Stomach (tissue), 9 donors: ENCODE results near the gene RAB33A. TPM values are rescaled to one million over a fixed set of nuclear protein-coding genes. Genes with fewer than 3 reads are reported as not detected.

ENCODE experiments used
- DNase-seq, 2 donors: peaks; one replicate each; pipeline versions ENCODE4 v3.0.0 to v3.0.0-alpha.2; 2013 to 2019
- H3K27ac ChIP-seq, 5 donors: fragments of 200-600 bp in 4 of 5; sonication (generic) in 4 of 5; one replicate each; pipeline ENCODE4 v1.5.1; 2013 to 2019; ENCODE audit warnings: mild to moderate bottlenecking in 1 of 5, moderate library complexity in 1 of 5
- H3K27me3 ChIP-seq, 3 donors: fragments of 200-600 bp; sonication (generic); one replicate each; pipeline ENCODE4 v1.5.1; 2017 to 2019; ENCODE audit warnings: mixed run types in 1 of 3
- H3K36me3 ChIP-seq, 4 donors: fragments of 200-600 bp; sonication (generic); 1 replicate in 3 of 4; 2 replicates in 1 of 4; pipeline ENCODE4 v1.5.1; 2016 to 2019
- H3K4me1 ChIP-seq, 4 donors: fragments of 200-600 bp; sonication (generic); one replicate each; pipeline ENCODE4 v1.5.1; 2016 to 2019
- H3K4me3 ChIP-seq, 4 donors: fragments of 200-600 bp; sonication (generic) in 3 of 4; one replicate each; pipeline ENCODE4 v1.5.1; 2016 to 2019; ENCODE audit warnings: mild to moderate bottlenecking in 1 of 4
- H3K9me3 ChIP-seq, 4 donors: fragments of 200-600 bp; sonication (generic); one replicate each; pipeline ENCODE4 v1.5.1; 2016 to 2019
- EP300 ChIP-seq: sonication (generic); formaldehyde crosslinking; IDR thresholded peaks from one replicate; pipeline ENCODE4 v1.6.1; 2017; ENCODE audit warnings: antibody characterized with exemption
- POLR2A ChIP-seq, 4 donors: fragments of 450-650 bp; IDR thresholded peaks; one replicate each; pipeline ENCODE4 v1.6.1; 2016; ENCODE audit warnings: antibody characterized with exemption in 4 of 4, control low read depth in 2 of 4, mild to moderate bottlenecking in 1 of 4, moderate library complexity in 1 of 4
- POLR2AphosphoS5 ChIP-seq, 3 donors: sonication (generic); formaldehyde crosslinking; IDR thresholded peaks; one replicate each; pipeline ENCODE4 v1.6.1; 2016; ENCODE audit warnings: antibody characterized with exemption in 3 of 3
- WGBS, 5 donors: extraction: QIAGEN DNeasy Blood & Tissue Kit in 3 of 5; methylation state at CpG; one replicate each; pipeline versions ENCODE4 v1.1.5 to v1.1.7; 2013 to 2018; 5-methylcytosine and 5-hydroxymethylcytosine counted together
- intact Hi-C: fragments of 100-400 bp; cut with DNase I; formaldehyde crosslinking; loops from one replicate; pipeline ENCODE4 v1.15.1; 2023; ENCODE audit warnings: low total_unique reads
- polyA plus RNA-seq, 3 donors: library from polyadenylated mRNA; stranded (reverse); fragments of 200-250 nt; gene quantifications; one replicate each; pipeline ENCODE4 v1.2.3, GENCODE V29; 2013
- total RNA-seq, 5 donors: library from RNA; depleted of rRNA; stranded (reverse); fragments of >200 nt; gene quantifications; one replicate each; pipeline versions ENCODE4 v1.1.0 to v1.2.3, GENCODE V29; 2014 to 2016
- TF ChIP-seq, protein P1 (sequence below), 7 experiments: fragments of 450-650 bp in 4 of 7; fragments of 200-600 bp in 3 of 7; sonication (generic) in 3 of 7; IDR thresholded peaks; one replicate each; pipeline ENCODE4 v1.5.1; 2016 to 2019; ENCODE audit warnings: antibody characterized with exemption in 7 of 7, control low read depth in 2 of 7, mild to moderate bottlenecking in 1 of 7
- donor health status: healthy with polysubstance abuse.
- donor health status: Bipolar disorder and iron deficiency.
- donor health status: healthy.

RAB33A gene
- total and polyA plus RNA-seq, 8 donors: 0.75 to 1.7 (median 0.91) TPM; not detected in 4

DNA sequence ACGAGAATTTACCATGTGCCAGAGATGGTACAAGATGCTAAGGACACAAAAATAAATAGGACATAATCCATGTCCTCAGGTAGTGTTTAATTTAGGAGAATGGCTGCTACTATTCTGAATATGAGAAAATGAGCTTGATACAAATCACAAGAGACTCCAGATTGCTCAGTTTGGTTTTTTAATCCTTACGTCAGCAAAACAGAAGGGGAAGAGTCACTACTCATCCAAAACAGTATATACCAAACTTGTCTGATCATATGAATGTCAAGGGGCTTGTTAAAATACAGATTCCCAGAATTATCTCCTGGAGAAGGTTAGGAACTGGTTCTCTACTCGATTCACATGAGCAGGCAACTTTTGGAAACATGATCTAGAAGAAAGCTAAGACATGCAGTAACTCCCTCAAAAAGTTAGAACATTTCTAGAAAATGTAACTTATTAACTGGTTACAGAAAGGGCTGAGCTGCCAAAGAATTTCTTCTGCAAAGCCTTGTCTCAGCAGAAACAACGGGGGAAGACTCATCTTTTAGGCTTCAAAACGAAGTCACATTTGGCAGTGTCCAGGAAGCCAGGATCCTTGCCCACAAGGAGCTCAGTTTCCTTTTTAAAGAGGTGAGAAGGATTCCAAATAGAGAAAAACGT is 9.5 kb upstream of the RAB33A start:
- Histone ChIP-seq H3K9me3 (no peaks in the 10 kb centered on the region), H3K4me3 (no peak overlapping the region), H3K27ac (no peak overlapping the region), H3K36me3 (no peaks in the 10 kb centered on the region), H3K27me3 (no peaks in the 10 kb centered on the region), H3K4me1 (peaks cover 0 to 37% (median 18%) of the 10 kb centered on the region in 4 donors)
- WGBS, 5 donors: 42 to 53% (median 50%) methylated on average over 6 of the region's 6 CpGs
- no peak for DNase-seq
- TF ChIP-seq POLR2A (IDR thresholded peaks at IDR 0.05): no peak
- TF ChIP-seq, protein P1, sequence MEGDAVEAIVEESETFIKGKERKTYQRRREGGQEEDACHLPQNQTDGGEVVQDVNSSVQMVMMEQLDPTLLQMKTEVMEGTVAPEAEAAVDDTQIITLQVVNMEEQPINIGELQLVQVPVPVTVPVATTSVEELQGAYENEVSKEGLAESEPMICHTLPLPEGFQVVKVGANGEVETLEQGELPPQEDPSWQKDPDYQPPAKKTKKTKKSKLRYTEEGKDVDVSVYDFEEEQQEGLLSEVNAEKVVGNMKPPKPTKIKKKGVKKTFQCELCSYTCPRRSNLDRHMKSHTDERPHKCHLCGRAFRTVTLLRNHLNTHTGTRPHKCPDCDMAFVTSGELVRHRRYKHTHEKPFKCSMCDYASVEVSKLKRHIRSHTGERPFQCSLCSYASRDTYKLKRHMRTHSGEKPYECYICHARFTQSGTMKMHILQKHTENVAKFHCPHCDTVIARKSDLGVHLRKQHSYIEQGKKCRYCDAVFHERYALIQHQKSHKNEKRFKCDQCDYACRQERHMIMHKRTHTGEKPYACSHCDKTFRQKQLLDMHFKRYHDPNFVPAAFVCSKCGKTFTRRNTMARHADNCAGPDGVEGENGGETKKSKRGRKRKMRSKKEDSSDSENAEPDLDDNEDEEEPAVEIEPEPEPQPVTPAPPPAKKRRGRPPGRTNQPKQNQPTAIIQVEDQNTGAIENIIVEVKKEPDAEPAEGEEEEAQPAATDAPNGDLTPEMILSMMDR (IDR thresholded peaks at IDR 0.05): no peak
- TF ChIP-seq POLR2AphosphoS5 (IDR thresholded peaks at IDR 0.05): no peak
- TF ChIP-seq EP300: no peak
- intact Hi-C loops: no loop called here

DNA sequence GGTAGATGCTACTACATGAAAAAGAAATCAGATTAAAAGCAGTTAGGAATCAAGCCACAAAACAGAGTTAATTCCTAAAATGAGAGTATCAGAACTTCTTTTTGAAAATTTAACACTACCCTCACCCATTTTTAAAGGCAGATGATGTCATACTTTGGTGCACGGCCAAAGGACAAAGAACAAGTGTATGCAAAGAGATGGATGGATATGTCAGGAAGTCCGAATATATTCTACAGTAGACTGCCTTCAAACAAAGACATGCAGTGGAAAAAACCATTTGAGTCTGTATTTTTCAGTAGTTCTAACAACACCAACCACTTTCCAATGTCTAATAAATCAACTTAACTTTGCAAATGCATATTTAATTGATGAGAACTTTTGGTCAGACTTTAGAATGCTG is 8.4 kb upstream of the RAB33A start:
- no peak overlapping the region for H3K4me3 ChIP-seq
- H3K27me3 ChIP-seq: no peaks in the 10 kb centered on the region
- peaks cover 0 to 37% (median 18%) of the 10 kb centered on the region in 4 donors for H3K4me1 ChIP-seq
- no peaks in the 10 kb centered on the region for H3K36me3 ChIP-seq
- 50 to 60% (median 57%) methylated on average over 2 of the region's 2 CpGs for WGBS, 5 donors
- no peaks in the 10 kb centered on the region for H3K9me3 ChIP-seq
- no peak for DNase-seq
- TF ChIP-seq, protein P1 (IDR thresholded peaks at IDR 0.05): no peak
- no peak for TF ChIP-seq POLR2AphosphoS5 (IDR thresholded peaks at IDR 0.05)
- no peak for TF ChIP-seq POLR2A (IDR thresholded peaks at IDR 0.05)
- intact Hi-C loops: no loop called here
- no peak overlapping the region for H3K27ac ChIP-seq

DNA sequence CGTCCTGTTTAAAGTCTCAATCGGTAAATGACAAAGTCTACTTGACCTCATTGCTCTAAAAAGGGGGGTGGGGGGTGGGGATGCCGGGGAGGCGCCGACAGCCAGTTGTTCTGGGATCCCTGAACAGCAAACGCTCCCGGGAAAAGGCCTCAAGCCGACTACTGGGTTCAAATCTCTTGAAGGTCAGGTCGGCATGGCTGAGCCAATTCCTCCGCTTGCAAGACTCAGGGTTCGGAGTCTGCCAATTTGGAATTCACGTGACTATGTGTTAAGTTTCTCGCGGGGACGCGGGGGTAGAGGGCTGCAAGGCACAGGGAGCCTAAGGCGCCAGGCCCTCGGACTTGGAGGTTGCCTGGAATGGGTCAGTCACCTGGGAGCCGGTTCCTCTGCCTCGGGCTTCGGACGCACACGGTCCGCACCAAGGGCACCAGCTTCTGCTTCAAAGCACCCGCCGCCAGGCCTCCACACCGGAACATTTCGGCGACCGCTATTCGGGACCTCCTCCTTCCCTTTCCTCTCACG is 6.5 kb upstream of the RAB33A start:
- intact Hi-C loops: no loop called here
- Histone ChIP-seq H3K4me3 (peak overlapping the region; percentile 53 to 60 (median 56)), H3K36me3 (no peaks in the 10 kb centered on the region), H3K27me3 (no peaks in the 10 kb centered on the region), H3K27ac (peak overlapping the region; percentile 83 to 92 (median 91)), H3K4me1 (peaks cover 0 to 37% (median 18%) of the 10 kb centered on the region in 4 donors), H3K9me3 (no peaks in the 10 kb centered on the region)
- no peak for DNase-seq
- TF ChIP-seq, protein P1 (IDR thresholded peaks at IDR 0.05): no peak
- no peak for TF ChIP-seq EP300
- TF ChIP-seq POLR2AphosphoS5 (IDR thresholded peaks at IDR 0.05): no peak
- TF ChIP-seq POLR2A (IDR thresholded peaks at IDR 0.05): no peak
- 0 to 39% (median 12%) methylated on average over 21 to 32 of the region's 32 CpGs for WGBS, 5 donors

DNA sequence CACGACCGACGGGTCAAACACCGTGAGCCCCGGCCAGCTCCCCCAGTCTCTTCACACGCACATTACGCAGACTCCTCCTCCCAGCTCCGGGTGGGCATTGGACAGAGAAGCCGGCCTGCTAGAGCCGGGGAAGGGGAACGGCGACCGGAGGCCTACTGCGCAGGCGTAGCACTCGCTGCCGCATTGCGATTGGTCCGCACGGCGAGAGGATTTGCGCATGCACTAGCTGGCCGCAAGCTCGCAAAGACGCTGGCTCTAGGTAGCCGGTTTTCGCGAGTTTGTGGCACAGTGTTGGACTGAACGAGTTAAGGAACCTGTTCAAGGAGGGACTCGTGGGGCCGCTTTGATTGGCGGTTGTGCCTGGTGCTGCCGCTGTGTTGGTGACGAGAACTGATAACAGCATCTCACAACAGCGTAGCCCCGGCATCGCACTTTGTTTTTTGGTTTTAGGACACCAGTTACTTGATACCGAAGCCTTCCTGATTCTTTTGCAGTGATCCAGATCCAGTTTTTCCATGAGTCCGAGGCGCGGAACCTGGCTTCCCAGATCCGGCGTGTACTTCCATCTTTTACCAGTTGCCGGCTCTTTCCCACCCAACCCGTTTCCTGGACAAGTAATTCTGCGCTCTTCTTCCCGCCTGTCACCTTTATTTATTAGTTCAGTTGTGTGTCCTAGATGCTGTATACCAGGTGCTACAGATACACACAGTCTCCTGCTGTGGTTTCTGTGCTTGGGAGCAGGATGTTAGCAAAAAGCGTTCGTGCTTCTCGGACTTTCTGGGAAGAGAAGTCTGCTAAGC is 5.9 kb upstream of the RAB33A start, which contains the start of gene AIFM1:
TSS of gene AIFM1 (minus strand) at position 139 of the 800 bp plus-strand sequence. CDS start 185 bp downstream, outside the sequence.
- peaks cover 0 to 40% (median 21%) of the 10 kb centered on the region in 4 donors for H3K4me1 ChIP-seq
- WGBS, 5 donors: 0 to 47% (median 4%) methylated on average over 17 to 50 of the region's 50 CpGs

More for the DNA sequence above, 5.9 kb upstream of the RAB33A start, which contains the start of gene AIFM1:
- peak within 1 kb of the TSS; percentile 53 to 60 (median 56) for H3K4me3 ChIP-seq
- intact Hi-C loops: no loop called here
- peak; percentile 90 to 97 for DNase-seq
- no peaks in the 10 kb centered on the region for H3K27me3 ChIP-seq
- H3K27ac ChIP-seq: peak within 1 kb of the TSS; percentile 83 to 92 (median 91)
- TF ChIP-seq POLR2AphosphoS5 (IDR thresholded peaks at IDR 0.05) (peak; percentile 57 to 73 (median 71)), POLR2A (IDR thresholded peaks at IDR 0.05) (peak in 1 of 4 donors; percentile 14), EP300 (no peak)
- TF ChIP-seq, protein P1 (IDR thresholded peaks at IDR 0.05): no peak
- no peaks in the 10 kb centered on the region for H3K9me3 ChIP-seq
- no peaks in the 10 kb centered on the region for H3K36me3 ChIP-seq
